Loucy (cell line): Measurements from ENCODE around the gene SHROOM3.

Experiments used
- CTCF ChIP-seq: fragments of 200-600 bp; sonication (generic); conservative IDR thresholded peaks from 2 replicates; pipeline ENCODE4 v1.5.1; 2014; ENCODE audit warnings: mild to moderate bottlenecking, antibody characterized with exemption, low read length
- EZH2phosphoT487 ChIP-seq: fragments of 200-600 bp; IDR thresholded peaks from 2 replicates; pipeline ENCODE4 v1.6.1; 2018; ENCODE audit warnings: antibody characterized with exemption, mild to moderate bottlenecking, moderate library complexity, borderline replicate concordance

GRCh38 chr4:76772498-76773106, 337.6 kb downstream of the SHROOM3 start:
- no peak for TF ChIP-seq CTCF
- TF ChIP-seq EZH2phosphoT487 = no peak
